ENCODE results near the gene SCD5. TPM values are rescaled to one million over a fixed set of nuclear protein-coding genes. Genes with fewer than 3 reads are reported as not detected.

SCD5 gene
- total and polyA plus RNA-seq, 11 donors: 1.4 to 6.8 (median 2.5) TPM

DNA sequence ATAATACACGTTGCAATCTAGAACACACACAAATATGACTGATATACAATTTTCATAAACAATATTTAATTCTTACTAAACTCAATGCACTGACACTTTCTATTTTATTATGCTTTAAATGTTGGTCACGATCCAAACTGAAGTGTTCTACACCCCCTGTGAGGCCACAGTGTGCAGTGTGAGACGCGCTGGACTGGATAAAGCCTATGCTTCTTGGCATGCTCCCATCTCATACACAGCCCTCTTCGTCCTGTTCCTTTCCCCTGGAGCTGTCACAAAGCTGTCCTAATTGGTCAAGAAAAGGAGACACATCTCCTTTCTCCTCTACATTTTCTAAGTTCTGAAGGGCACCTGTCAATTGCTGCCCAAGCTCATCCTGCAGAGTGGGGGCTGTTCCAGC, 72.0 kb downstream of the SCD5 start:
- intact Hi-C loops (cut with DNase I): loop anchor here in 1 of 10 donors (10.0 kb wide), 1 partner anchor 162 kb away; the partner anchor contains the start of gene TMEM150C
- DNase-seq (no peak), ATAC-seq (no peak)
- peaks cover 0 to 12% (median 2%) of the 10 kb centered on the region in 12 donors for H3K4me1 ChIP-seq
- H3K27ac ChIP-seq: no peak overlapping the region
- WGBS, 4 donors: 49 to 55% (median 51%) methylated on average over 5 of the region's 5 CpGs
- TF ChIP-seq, protein P1, sequence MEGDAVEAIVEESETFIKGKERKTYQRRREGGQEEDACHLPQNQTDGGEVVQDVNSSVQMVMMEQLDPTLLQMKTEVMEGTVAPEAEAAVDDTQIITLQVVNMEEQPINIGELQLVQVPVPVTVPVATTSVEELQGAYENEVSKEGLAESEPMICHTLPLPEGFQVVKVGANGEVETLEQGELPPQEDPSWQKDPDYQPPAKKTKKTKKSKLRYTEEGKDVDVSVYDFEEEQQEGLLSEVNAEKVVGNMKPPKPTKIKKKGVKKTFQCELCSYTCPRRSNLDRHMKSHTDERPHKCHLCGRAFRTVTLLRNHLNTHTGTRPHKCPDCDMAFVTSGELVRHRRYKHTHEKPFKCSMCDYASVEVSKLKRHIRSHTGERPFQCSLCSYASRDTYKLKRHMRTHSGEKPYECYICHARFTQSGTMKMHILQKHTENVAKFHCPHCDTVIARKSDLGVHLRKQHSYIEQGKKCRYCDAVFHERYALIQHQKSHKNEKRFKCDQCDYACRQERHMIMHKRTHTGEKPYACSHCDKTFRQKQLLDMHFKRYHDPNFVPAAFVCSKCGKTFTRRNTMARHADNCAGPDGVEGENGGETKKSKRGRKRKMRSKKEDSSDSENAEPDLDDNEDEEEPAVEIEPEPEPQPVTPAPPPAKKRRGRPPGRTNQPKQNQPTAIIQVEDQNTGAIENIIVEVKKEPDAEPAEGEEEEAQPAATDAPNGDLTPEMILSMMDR (IDR thresholded peaks at IDR 0.05): no peak
- TF ChIP-seq POLR2A (IDR thresholded peaks at IDR 0.05): no peak
- H3K27me3 ChIP-seq: no peaks in the 10 kb centered on the region
- H3K4me3 ChIP-seq: no peak overlapping the region
- H3K36me3 ChIP-seq: no peaks in the 10 kb centered on the region
- H3K9me3 ChIP-seq: no peaks in the 10 kb centered on the region

DNA sequence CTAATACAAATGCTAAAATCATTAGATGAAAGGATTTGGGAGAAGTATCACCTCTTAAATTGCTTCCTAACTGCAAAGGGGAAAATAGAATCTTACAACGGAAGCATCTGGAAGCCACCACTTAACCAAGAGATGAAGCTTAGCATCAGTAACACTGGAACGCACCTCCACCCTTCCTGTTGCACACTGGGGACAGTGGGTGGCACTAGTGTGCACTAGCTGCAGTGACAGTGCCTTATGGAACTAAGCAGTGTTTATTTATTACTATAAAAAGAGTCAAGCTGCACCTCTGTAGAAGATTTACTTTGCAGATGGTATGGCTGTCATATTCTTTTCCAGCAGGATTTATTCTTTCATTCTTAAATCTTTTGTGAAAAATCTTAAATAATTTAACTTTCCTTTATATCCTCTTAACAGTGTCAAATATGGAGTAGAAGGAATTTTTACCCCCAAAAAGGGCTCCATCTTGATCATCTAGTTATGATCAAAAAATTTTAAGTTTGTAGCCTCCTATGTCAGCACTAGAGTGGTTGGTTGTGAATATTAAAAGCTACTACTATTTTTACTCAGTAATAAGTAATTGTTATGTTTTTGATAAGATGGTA, 76.7 kb downstream of the SCD5 start:
- DNase-seq (peak in 4 of 5 donors; percentile 28 to 35 (median 32)), ATAC-seq (peak; percentile 52 to 87 (median 64))
- H3K9me3 ChIP-seq: no peaks in the 10 kb centered on the region

GRCh38 chr4:82718162-82718940, 80.2 kb downstream of the SCD5 start:
- peak in 2 of 5 donors; percentile 44 to 49 for DNase-seq
- no peaks in the 10 kb centered on the region for H3K9me3 ChIP-seq
- H3K27me3 ChIP-seq: no peaks in the 10 kb centered on the region
- TF ChIP-seq, protein P1 (IDR thresholded peaks at IDR 0.05): no peak
- H3K4me3 ChIP-seq: peak overlapping the region in 1 of 12 donors; percentile 5
- ATAC-seq: peak in 3 of 4 donors; percentile 50 to 86 (median 86)
- H3K4me1 ChIP-seq: peaks cover 0 to 28% (median 4%) of the 10 kb centered on the region in 12 donors
- intact Hi-C loops (cut with DNase I): no loop called here
- 59 to 71% (median 67%) methylated on average over 7 of the region's 7 CpGs for WGBS, 4 donors
- H3K36me3 ChIP-seq: no peaks in the 10 kb centered on the region
- peak overlapping the region in 6 of 12 donors; percentile 8 to 48 (median 34) for H3K27ac ChIP-seq

More for the DNA sequence above, 76.7 kb downstream of the SCD5 start:
- TF ChIP-seq POLR2A (IDR thresholded peaks at IDR 0.05): no peak
- TF ChIP-seq, protein P1 (IDR thresholded peaks at IDR 0.05): peak; percentile 18 to 75 (median 50)
- H3K27me3 ChIP-seq: no peaks in the 10 kb centered on the region
- H3K36me3 ChIP-seq: no peaks in the 10 kb centered on the region
- no peak overlapping the region for H3K4me3 ChIP-seq
- WGBS, 4 donors: 10 to 33% (median 24%) methylated on average over 2 of the region's 2 CpGs
- H3K4me1 ChIP-seq: peaks cover 0 to 18% (median 0%) of the 10 kb centered on the region in 12 donors
- intact Hi-C loops (cut with DNase I): loop anchor here in 1 of 10 donors (10.0 kb wide), 1 partner anchor 157 kb away; the partner anchor contains the start of gene TMEM150C
- no peak overlapping the region for H3K27ac ChIP-seq
